GM12874 (cell line): ENCODE data around the gene B4GALT2.
A peak's percentile ranks its signal among the peaks of the same experiment; 100 is the strongest.

Experiments
- TF ChIP-seq, protein P1 (sequence below): IDR thresholded peaks from 2 replicates; pipeline ENCODE4 v1.5.1; 2011; ENCODE audit warnings: low read depth, mild to moderate bottlenecking, control low read depth, low read length, moderate library complexity; ENCODE audit not compliant: insufficient read depth

Gene B4GALT2

DNA sequence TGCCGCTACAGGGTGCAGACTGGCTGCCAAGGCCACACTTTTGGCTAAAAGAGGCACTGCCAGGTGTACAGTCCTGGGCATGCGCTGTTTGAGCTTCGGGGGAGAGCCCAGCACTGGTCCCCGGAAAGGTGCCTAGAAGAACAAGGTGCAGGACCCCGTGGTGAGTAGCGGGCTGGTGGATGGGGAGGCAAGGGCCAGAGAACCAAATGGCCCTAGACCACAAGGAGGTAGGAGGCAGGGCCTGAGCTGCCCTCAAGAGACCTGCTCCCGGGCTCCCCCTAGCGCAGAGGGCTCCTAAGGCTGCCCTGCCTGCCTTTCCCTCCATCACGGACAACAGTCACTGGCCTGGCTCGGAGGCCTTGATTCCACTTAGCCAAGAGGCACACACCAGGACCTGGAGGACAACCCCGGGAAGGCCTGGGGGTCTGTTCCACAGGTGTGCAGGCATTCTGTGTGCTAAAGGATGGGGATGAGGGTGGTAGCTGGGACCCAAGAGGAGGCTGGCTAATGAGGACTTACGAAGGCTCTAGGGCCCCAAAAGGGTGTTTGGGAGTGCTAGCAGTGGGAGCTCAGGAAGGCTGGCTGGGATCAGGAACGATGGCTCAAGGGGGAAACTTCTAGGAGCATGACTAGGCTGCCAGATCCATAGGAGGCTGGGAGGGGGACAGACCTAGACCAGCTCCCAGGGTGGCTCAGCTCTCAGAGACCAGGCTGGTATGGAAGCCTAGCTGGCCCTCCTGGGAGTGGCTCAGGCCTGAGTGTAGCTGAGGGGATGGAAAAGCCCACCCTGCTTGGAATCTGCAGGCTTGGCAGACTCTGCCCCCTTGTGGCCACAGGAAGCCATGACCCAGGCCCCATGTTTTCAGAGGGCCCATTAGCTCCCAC is 44.7 kb upstream of the B4GALT2 start:
- TF ChIP-seq, protein P1, sequence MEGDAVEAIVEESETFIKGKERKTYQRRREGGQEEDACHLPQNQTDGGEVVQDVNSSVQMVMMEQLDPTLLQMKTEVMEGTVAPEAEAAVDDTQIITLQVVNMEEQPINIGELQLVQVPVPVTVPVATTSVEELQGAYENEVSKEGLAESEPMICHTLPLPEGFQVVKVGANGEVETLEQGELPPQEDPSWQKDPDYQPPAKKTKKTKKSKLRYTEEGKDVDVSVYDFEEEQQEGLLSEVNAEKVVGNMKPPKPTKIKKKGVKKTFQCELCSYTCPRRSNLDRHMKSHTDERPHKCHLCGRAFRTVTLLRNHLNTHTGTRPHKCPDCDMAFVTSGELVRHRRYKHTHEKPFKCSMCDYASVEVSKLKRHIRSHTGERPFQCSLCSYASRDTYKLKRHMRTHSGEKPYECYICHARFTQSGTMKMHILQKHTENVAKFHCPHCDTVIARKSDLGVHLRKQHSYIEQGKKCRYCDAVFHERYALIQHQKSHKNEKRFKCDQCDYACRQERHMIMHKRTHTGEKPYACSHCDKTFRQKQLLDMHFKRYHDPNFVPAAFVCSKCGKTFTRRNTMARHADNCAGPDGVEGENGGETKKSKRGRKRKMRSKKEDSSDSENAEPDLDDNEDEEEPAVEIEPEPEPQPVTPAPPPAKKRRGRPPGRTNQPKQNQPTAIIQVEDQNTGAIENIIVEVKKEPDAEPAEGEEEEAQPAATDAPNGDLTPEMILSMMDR, result peak; percentile 94

DNA sequence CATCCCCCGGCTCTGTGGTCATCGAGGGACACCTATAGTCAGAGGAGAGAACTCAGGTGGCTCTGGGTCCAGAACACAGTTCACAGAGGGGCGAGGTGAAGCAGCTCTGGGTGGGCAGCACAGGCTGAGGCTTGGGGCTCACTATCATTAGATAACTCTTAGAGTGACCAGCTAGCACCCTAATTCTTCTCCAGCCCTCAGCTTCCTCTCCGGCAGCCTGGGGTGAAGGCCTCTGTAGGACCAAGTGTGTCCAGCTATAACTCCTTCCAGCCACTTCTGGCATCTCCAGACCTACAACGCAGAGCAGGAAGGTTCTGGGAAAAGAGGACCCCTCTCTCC is 44.1 kb upstream of the B4GALT2 start:
- TF ChIP-seq, protein P1, result no peak

DNA sequence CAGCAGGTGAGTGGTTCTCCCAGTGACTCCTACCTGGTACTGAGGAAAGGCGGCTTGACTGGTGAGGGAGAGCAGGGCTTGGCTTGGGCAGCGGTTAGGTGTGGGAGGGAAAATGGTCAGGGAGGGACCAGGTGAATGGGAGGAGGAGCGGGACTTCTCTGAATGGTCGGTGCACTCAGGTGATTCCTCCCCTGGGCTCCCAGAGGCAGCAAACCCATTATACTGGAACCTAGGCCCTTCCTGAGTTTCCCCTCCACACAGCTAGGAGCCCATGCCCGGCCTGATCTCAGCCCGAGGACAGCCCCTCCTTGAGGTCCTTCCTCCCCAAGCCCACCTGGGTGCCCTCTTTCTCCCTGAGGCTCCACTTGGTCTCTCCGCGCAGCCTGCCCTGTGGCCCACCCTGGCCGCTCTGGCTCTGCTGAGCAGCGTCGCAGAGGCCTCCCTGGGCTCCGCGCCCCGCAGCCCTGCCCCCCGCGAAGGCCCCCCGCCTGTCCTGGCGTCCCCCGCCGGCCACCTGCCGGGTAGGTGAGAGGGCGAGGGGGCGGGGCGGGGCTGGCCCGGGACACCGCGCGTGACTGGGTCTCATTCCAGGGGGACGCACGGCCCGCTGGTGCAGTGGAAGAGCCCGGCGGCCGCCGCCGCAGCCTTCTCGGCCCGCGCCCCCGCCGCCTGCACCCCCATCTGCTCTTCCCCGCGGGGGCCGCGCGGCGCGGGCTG is 43.1 kb upstream of the B4GALT2 start:
- TF ChIP-seq, protein P1, result no peak

DNA sequence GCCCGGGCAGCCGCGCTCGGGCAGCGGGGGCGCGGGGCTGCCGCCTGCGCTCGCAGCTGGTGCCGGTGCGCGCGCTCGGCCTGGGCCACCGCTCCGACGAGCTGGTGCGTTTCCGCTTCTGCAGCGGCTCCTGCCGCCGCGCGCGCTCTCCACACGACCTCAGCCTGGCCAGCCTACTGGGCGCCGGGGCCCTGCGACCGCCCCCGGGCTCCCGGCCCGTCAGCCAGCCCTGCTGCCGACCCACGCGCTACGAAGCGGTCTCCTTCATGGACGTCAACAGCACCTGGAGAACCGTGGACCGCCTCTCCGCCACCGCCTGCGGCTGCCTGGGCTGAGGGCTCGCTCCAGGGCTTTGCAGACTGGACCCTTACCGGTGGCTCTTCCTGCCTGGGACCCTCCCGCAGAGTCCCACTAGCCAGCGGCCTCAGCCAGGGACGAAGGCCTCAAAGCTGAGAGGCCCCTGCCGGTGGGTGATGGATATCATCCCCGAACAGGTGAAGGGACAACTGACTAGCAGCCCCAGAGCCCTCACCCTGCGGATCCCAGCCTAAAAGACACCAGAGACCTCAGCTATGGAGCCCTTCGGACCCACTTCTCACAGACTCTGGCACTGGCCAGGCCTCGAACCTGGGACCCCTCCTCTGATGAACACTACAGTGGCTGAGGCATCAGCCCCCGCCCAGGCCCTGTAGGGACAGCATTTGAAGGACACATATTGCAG is 42.4 kb upstream of the B4GALT2 start:
- TF ChIP-seq, protein P1, result no peak

DNA sequence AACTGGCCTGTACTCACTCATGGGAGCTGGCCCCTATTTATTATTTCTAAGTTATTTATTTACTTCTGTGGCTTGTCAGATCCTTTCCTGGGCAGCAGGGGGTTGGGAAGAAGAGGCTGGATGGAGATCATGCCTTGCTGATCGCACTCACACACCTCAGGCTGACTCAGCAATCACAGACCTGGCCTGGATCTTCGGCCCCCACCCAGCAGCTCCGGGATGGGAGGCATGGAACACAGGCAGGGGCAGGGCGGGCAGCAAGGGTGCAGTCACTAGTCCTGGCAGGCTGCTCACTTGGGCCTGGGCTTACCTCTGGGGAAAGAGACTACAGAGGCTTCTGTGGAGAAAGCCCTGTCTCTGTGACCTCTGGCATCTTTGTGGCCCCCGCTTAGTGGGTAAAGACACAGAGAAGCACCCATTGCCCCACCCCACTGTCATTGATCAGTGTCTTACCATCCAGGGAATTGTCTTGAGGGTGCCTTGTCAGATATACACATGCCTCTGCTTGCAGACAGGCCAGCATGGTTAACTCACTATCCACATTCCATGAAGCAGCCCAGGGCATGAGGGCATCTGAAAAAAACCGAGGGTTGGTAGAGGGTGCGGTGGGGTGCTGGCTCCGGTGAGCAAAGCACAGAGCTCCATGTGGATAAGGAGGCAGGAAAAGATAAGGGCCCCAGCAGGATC is 41.7 kb upstream of the B4GALT2 start:
- TF ChIP-seq, protein P1, result no peak

DNA sequence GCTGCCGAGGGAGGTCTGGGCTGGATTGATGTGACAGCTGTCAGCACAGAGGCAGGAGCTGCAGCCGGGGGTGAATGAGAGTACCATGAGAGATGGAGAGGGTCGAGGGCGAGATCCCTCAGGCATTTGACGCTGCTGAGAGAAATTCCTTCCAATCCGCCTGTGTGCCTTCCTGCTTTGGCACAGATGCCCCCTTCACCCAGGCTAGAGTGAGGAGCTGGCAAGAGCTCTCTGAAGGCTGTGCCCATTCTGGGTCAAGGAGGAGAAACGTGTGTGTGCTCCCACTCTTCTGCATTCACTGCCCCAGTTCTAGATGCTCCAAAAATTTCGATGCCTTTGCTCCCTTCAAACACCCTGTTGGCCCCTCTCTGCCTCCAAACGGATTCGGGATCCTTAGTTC is 40.6 kb upstream of the B4GALT2 start:
- TF ChIP-seq, protein P1, result no peak
